ENCODE results near the gene SESN1. TPM values are rescaled to one million over a fixed set of nuclear protein-coding genes. Genes with fewer than 3 reads are reported as not detected.

SESN1 gene
- polyA plus RNA-seq, 2 donors: 11.1 to 14.8 TPM

DNA sequence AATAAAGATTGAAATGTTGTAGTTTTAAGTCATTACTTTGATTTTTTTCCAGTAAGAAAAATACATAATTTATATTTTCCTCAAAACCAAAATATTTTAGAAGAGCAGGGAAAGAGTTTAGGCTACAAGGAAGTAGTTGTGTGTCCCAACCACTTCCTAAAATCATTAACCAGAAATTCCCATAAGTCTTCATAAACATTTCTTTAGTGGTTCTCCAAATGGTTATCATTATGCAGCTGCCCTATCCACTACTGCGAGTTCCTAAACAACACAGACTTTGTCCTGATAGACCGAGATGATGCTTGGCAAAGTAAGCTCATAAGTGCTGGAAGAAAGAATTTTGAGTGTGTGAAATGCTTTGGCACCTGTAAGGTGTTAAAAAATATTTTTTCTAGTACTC lies 152.8 kb downstream of the SESN1 start:
- WGBS, 2 donors: 68 to 77% methylated on average over 2 of the region's 2 CpGs
- H3K4me1 ChIP-seq (ENCODE audit: control insufficient read depth in 2 of 2, insufficient read depth in 2 of 2, low read length in 1 of 2): peaks cover 3 to 9% of the 10 kb centered on the region in 2 donors

DNA sequence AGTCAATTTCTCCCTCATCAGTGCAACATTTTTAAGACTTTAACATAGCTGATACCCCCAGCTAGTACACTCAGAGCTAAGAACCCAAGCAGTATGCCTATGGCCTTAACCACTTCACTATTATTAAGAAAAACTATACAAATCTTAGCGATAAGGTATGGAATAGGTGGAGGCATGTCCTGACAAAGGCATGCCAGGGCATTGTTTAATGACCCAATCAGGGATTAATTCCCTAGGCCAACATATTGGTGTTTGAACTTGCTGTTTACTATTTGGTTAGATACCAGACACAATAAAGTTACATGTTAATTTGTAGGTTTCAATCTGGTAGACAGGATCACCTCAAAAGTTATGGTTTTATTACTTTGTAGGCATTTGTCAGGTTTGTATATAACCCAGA lies 153.4 kb downstream of the SESN1 start:
- no peak overlapping the region for H3K4me3 ChIP-seq (ENCODE audit: low read depth in 1 of 2, low read length in 2 of 2)
- H3K27ac ChIP-seq (ENCODE audit: low read depth in 2 of 2, low read length in 1 of 2): no peak overlapping the region
- H3K36me3 ChIP-seq (ENCODE audit: control insufficient read depth in 2 of 2, insufficient read depth in 2 of 2, low read length in 1 of 2): no peaks in the 10 kb centered on the region
- 67 to 76% methylated on average over 1 of the region's 1 CpG for WGBS, 2 donors
- no peaks in the 10 kb centered on the region for H3K9me3 ChIP-seq (ENCODE audit: control insufficient read depth in 2 of 2, insufficient read depth in 1 of 2, low read depth in 1 of 2, low read length in 1 of 2)
- H3K4me1 ChIP-seq (ENCODE audit: control insufficient read depth in 2 of 2, insufficient read depth in 2 of 2, low read length in 1 of 2): peaks cover 0 to 7% of the 10 kb centered on the region in 2 donors
- no peaks in the 10 kb centered on the region for H3K27me3 ChIP-seq (ENCODE audit: control insufficient read depth in 1 of 2, insufficient read depth in 2 of 2, low read length in 2 of 2)

More for the DNA sequence above, 152.8 kb downstream of the SESN1 start:
- no peak overlapping the region for H3K27ac ChIP-seq (ENCODE audit: low read depth in 2 of 2, low read length in 1 of 2)
- H3K36me3 ChIP-seq (ENCODE audit: control insufficient read depth in 2 of 2, insufficient read depth in 2 of 2, low read length in 1 of 2): no peaks in the 10 kb centered on the region
- no peaks in the 10 kb centered on the region for H3K9me3 ChIP-seq (ENCODE audit: control insufficient read depth in 2 of 2, insufficient read depth in 1 of 2, low read depth in 1 of 2, low read length in 1 of 2)
- H3K4me3 ChIP-seq (ENCODE audit: low read depth in 1 of 2, low read length in 2 of 2): no peak overlapping the region
- no peaks in the 10 kb centered on the region for H3K27me3 ChIP-seq (ENCODE audit: control insufficient read depth in 1 of 2, insufficient read depth in 2 of 2, low read length in 2 of 2)

- WGBS, 2 donors: 79 to 84% methylated on average over 5 of the region's 5 CpGs
- Histone ChIP-seq H3K9me3 (ENCODE audit: control insufficient read depth in 2 of 2, insufficient read depth in 1 of 2, low read depth in 1 of 2, low read length in 1 of 2) (no peaks in the 10 kb centered on the region), H3K36me3 (ENCODE audit: control insufficient read depth in 2 of 2, insufficient read depth in 2 of 2, low read length in 1 of 2) (no peaks in the 10 kb centered on the region), H3K27me3 (ENCODE audit: control insufficient read depth in 1 of 2, insufficient read depth in 2 of 2, low read length in 2 of 2) (no peaks in the 10 kb centered on the region), H3K27ac (ENCODE audit: low read depth in 2 of 2, low read length in 1 of 2) (no peak overlapping the region), H3K4me3 (ENCODE audit: low read depth in 1 of 2, low read length in 2 of 2) (no peak overlapping the region), H3K4me1 (ENCODE audit: control insufficient read depth in 2 of 2, insufficient read depth in 2 of 2, low read length in 1 of 2) (peaks cover 0 to 4% of the 10 kb centered on the region in 2 donors)
Observed at GRCh38 chr6:108940741-108941140, 153.9 kb downstream of the SESN1 start.

DNA sequence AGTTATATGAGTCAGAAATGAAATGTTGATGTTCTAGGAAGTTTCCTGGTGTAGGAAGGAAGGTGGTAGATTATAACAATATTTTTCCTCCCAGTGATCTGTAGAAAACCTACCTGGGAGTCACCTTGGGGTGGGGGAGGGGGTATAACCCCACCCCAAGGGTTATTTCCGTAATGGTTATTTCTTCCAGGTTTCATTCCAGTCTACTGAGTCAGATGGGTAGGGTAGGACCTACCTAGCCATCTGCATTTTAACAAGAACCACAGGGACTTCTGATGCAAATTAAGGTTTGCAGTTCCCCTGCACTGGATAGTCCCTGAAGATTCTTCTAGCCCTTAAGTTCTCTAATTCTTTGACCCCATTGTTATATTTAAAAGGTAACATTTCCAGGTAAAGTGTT lies 157.5 kb downstream of the SESN1 start:
- Histone ChIP-seq H3K27me3 (ENCODE audit: control insufficient read depth in 1 of 2, insufficient read depth in 2 of 2, low read length in 2 of 2) (no peaks in the 10 kb centered on the region), H3K27ac (ENCODE audit: low read depth in 2 of 2, low read length in 1 of 2) (no peak overlapping the region), H3K4me1 (ENCODE audit: control insufficient read depth in 2 of 2, insufficient read depth in 2 of 2, low read length in 1 of 2) (no peaks in the 10 kb centered on the region), H3K4me3 (ENCODE audit: low read depth in 1 of 2, low read length in 2 of 2) (no peak overlapping the region), H3K9me3 (ENCODE audit: control insufficient read depth in 2 of 2, insufficient read depth in 1 of 2, low read depth in 1 of 2, low read length in 1 of 2) (no peaks in the 10 kb centered on the region), H3K36me3 (ENCODE audit: control insufficient read depth in 2 of 2, insufficient read depth in 2 of 2, low read length in 1 of 2) (no peaks in the 10 kb centered on the region)
- 79 to 83% methylated on average over 1 of the region's 1 CpG for WGBS, 2 donors

Other genes starting within 250 kb of the SESN1 start
- 1 to 10 TPM; 1.0 to 1.1 TPM for gene ARMC2, start 246.4 kb downstream of the SESN1 start, polyA plus RNA-seq
- 1 to 10 TPM; 3.1 to 4.8 TPM for gene CEP57L1, start 661 bp upstream of the SESN1 start, polyA plus RNA-seq